Endothelial cell of umbilical vein (primary cell): ENCODE data around the gene TIMM23B. TPM values are rescaled to one million over a fixed set of nuclear protein-coding genes. Genes with fewer than 3 reads are reported as not detected.

Source experiments
- BruUV-seq: library from RNA; stranded (reverse); fragments of 400-500 nt; replicated peaks from 2 replicates; lab custom pipeline; 2021; lab: Mats Ljungman, UMichigan
- CTCF ChIA-PET: fragments of 300-600, 350-600 bp; sonication (Branson Sonifier 250); formaldehyde crosslinking; loops from one replicate; lab custom pipeline; 2021; ENCODE audit warnings: antibody characterized with exemption, inconsistent platforms; lab: Charles Lee
- POLR2A ChIA-PET: fragments of 300-600, 350-600 bp; sonication (Branson Sonifier 250); formaldehyde crosslinking; loops from one replicate; lab custom pipeline; 2021; ENCODE audit warnings: antibody characterized with exemption, inconsistent platforms; lab: Charles Lee
- DNase-seq: peaks from one replicate; pipeline ENCODE4 v3.0.0-alpha.2; 2011; ENCODE audit warnings: low read depth, low spot score
- FAIRE-seq: peaks from 2 replicates; lab custom pipeline; 2011; peaks lifted over from hg19 to GRCh38; lab: Jason Lieb, UNC
- H2AFZ ChIP-seq: 2 replicates; pipeline ENCODE4 v1.6.0; 2012; ENCODE audit warnings: low read depth, low read length, control low read depth, inconsistent platforms
- H3K27ac ChIP-seq: 2 replicates; pipeline ENCODE4 v1.5.1; 2011; ENCODE audit warnings: low read depth, mild to moderate bottlenecking, control low read depth, low read length, moderate library complexity; ENCODE audit not compliant: insufficient read depth
- H3K27me3 ChIP-seq, 2 experiments: 2 replicates each; pipeline versions ENCODE4 v1.6.0 to v1.6.1; 2011; ENCODE audit warnings: low read length in 2 of 2, mixed read lengths in 1 of 2; ENCODE audit not compliant: control insufficient read depth in 2 of 2, insufficient read depth in 2 of 2
- H3K36me3 ChIP-seq, 2 experiments: 2 replicates in 1 of 2; 3 replicates in 1 of 2; pipeline ENCODE4 v1.5.1; 2011; ENCODE audit warnings: low read length in 2 of 2, mild to moderate bottlenecking in 1 of 2, moderate library complexity in 1 of 2; ENCODE audit not compliant: control insufficient read depth in 2 of 2, insufficient read depth in 2 of 2; ENCODE audit errors: extremely low read depth in 1 of 2
- H3K4me1 ChIP-seq: 3 replicates; pipeline ENCODE4 v1.5.1; 2011; ENCODE audit warnings: mild to moderate bottlenecking, low read length; ENCODE audit not compliant: control insufficient read depth, insufficient read depth; ENCODE audit errors: extremely low read depth
- H3K4me2 ChIP-seq: 2 replicates; pipeline ENCODE4 v1.6.1; 2011; ENCODE audit warnings: low read length, control low read depth, mixed read lengths; ENCODE audit not compliant: insufficient read depth
- H3K4me3 ChIP-seq, 3 experiments: fragments of 200-600 bp in 1 of 3; sonication (generic), shearing (Covaris generic) in 1 of 3; replicated peaks in 1 of 3; 2 replicates each; pipeline ENCODE4 v1.5.1; 2011 to 2016; ENCODE audit warnings: control low read depth in 3 of 3, low read length in 3 of 3, mild to moderate bottlenecking in 2 of 3, inconsistent platforms in 1 of 3, low read depth in 1 of 3, moderate library complexity in 1 of 3; ENCODE audit not compliant: insufficient read depth in 1 of 3
- H3K79me2 ChIP-seq: 2 replicates; pipeline ENCODE4 v1.6.0; 2012; ENCODE audit warnings: low read length, inconsistent platforms; ENCODE audit not compliant: control insufficient read depth, insufficient read depth
- H3K9ac ChIP-seq: replicated peaks from 2 replicates; pipeline ENCODE3; 2011; ENCODE audit warnings: low read length, control low read depth; ENCODE audit not compliant: insufficient read depth; ENCODE audit errors: extremely low read depth
- H3K9me1 ChIP-seq: replicated peaks from 3 replicates; pipeline ENCODE4 v1.6.0; 2011; ENCODE audit warnings: mild to moderate bottlenecking, low read length; ENCODE audit not compliant: control insufficient read depth, insufficient read depth; ENCODE audit errors: extremely low read depth
- H3K9me3 ChIP-seq: replicated peaks from 2 replicates; pipeline ENCODE4 v1.5.1; 2012; ENCODE audit warnings: low read length, inconsistent platforms; ENCODE audit not compliant: control insufficient read depth, insufficient read depth
- H4K20me1 ChIP-seq: replicated peaks from 2 replicates; pipeline ENCODE3; 2011; ENCODE audit warnings: mild to moderate bottlenecking, low read length; ENCODE audit not compliant: control insufficient read depth, insufficient read depth; ENCODE audit errors: extremely low read depth
- EZH2 ChIP-seq: IDR thresholded peaks from 2 replicates; pipeline ENCODE4 v1.6.1; 2012; ENCODE audit warnings: borderline replicate concordance, low read depth, mild to moderate bottlenecking, moderate library complexity, low read length, inconsistent platforms; ENCODE audit not compliant: severe bottlenecking
- FOS ChIP-seq: IDR thresholded peaks from 2 replicates; pipeline ENCODE4 v1.6.1; 2011; ENCODE audit warnings: mild to moderate bottlenecking, low read length, moderate library complexity, borderline replicate concordance; ENCODE audit not compliant: insufficient read depth
- GATA2 ChIP-seq: IDR thresholded peaks from 2 replicates; pipeline ENCODE4 v1.7.0; 2011; ENCODE audit warnings: low read depth, mild to moderate bottlenecking, moderate library complexity, mixed read lengths, low read length; ENCODE audit not compliant: insufficient read length, insufficient read depth
- JUN ChIP-seq: IDR thresholded peaks from 2 replicates; pipeline ENCODE4 v1.6.1; 2011; ENCODE audit warnings: borderline replicate concordance, low read depth; ENCODE audit not compliant: insufficient read length, insufficient read depth
- MYC ChIP-seq: IDR thresholded peaks from one replicate; pipeline ENCODE4 v1.6.1; 2011; ENCODE audit warnings: mild to moderate bottlenecking, low read depth, low read length
- POLR2A ChIP-seq: IDR thresholded peaks from 2 replicates; pipeline ENCODE4 v1.6.1; 2012; ENCODE audit warnings: low read depth, mild to moderate bottlenecking, control low read depth, low read length
- POLR2AphosphoS5 ChIP-seq: IDR thresholded peaks from 2 replicates; pipeline ENCODE4 v1.6.1; 2012; ENCODE audit warnings: low read depth, mild to moderate bottlenecking, control low read depth, low read length, moderate library complexity; ENCODE audit not compliant: insufficient read depth
- dilution Hi-C: fragments of 300-500 bp; cut with MboI; formaldehyde crosslinking; loops from one replicate; pipeline ENCODE4 v1.15.0; 2019; ENCODE audit warnings: low sequenced_read_pairs; ENCODE audit not compliant: extremely low pct_ligation_motif_present
- intact Hi-C: fragments of 100-400 bp; cut with micrococcal nuclease; formaldehyde crosslinking; loops from one replicate; pipeline ENCODE4 v1.10.0; 2022
- polyA plus RNA-seq, 4 experiments: library from polyadenylated mRNA; depleted of rRNA in 3 of 4; stranded (reverse) in 3 of 4; unstranded in 1 of 4; fragments of >200 nt; gene quantifications; 2 replicates each; pipeline versions ENCODE4 v1.2.1 to v1.2.3, GENCODE V29; 2011 to 2012; ENCODE audit warnings: missing spikeins in 1 of 4
- small RNA-seq: library from RNA; depleted of rRNA; stranded (forward); fragments of <200 nt; gene quantifications from one replicate; pipeline ENCODE3, GENCODE V24; 2012; ENCODE audit warnings: low replicate concordance, low read depth; ENCODE audit not compliant: insufficient read depth, insufficient read length
- total RNA-seq: library from RNA; stranded (reverse); gene quantifications from 2 replicates; pipeline ENCODE4 v1.2.3, GENCODE V29; 2021
- TF ChIP-seq, protein P1 (sequence below), 2 donors: IDR thresholded peaks; 1 replicate in 1 of 2; 2 replicates in 1 of 2; pipeline ENCODE4 v1.5.1; 2011; ENCODE audit warnings: low read length in 2 of 2, mild to moderate bottlenecking in 2 of 2, moderate library complexity in 2 of 2, control low read depth in 1 of 2, inconsistent platforms in 1 of 2, low read depth in 1 of 2; ENCODE audit not compliant: insufficient read depth in 1 of 2; ENCODE audit errors: extremely low read depth in 1 of 2
- TF ChIP-seq, protein P2 (sequence below): IDR thresholded peaks from 2 replicates; pipeline ENCODE4 v1.6.1; 2011; ENCODE audit not compliant: insufficient read depth, insufficient read length

TIMM23B gene
- total and polyA plus RNA-seq, 2 donors (not counting 3 experiments of a cell fraction or from before 2014, with no cell fraction given), result 14.4 to 18.7 TPM

DNA sequence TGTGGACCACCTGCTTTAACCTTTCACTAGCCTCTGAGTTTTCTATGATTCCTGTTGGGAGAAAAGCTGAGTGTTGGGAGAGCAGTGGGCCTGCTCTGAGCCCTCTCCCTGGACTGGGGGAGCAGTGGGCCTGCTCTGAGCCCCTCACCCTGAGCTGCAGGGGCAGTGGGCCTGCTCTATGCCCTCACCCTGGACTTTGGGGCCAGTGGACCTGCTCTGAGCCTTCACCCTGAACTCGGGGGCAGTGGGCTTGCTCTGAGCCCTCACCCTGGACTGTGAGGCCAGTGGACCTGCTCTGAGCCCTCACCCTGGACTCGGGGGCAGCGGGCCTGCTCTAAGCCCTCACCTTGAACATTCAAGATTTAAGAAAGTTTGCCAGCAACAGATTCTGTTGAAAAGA, 79.8 kb downstream of the TIMM23B start:
- BruUV-seq, result no TSS peak
- no peak for FAIRE-seq
- intact Hi-C loops, result no loop called here
- no peak overlapping the region for H3K4me2 ChIP-seq
- POLR2A ChIA-PET, result no interaction called here
- H3K27me3 ChIP-seq, result peaks cover 4 to 6% of the 10 kb centered on the region in 2 experiments
- H2AFZ ChIP-seq, result no peak overlapping the region
- CTCF ChIA-PET, result no interaction called here
- TF ChIP-seq EZH2, result no peak
- no peak for TF ChIP-seq GATA2
- TF ChIP-seq JUN, result no peak
- no peak for TF ChIP-seq MYC
- TF ChIP-seq FOS, result no peak
- TF ChIP-seq, protein P1, sequence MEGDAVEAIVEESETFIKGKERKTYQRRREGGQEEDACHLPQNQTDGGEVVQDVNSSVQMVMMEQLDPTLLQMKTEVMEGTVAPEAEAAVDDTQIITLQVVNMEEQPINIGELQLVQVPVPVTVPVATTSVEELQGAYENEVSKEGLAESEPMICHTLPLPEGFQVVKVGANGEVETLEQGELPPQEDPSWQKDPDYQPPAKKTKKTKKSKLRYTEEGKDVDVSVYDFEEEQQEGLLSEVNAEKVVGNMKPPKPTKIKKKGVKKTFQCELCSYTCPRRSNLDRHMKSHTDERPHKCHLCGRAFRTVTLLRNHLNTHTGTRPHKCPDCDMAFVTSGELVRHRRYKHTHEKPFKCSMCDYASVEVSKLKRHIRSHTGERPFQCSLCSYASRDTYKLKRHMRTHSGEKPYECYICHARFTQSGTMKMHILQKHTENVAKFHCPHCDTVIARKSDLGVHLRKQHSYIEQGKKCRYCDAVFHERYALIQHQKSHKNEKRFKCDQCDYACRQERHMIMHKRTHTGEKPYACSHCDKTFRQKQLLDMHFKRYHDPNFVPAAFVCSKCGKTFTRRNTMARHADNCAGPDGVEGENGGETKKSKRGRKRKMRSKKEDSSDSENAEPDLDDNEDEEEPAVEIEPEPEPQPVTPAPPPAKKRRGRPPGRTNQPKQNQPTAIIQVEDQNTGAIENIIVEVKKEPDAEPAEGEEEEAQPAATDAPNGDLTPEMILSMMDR (IDR thresholded peaks at IDR 0.05; ENCODE audit: extremely low read depth in 1 of 2, insufficient read depth in 1 of 2, low read depth in 1 of 2, low read length in 2 of 2), result no peak
- TF ChIP-seq POLR2AphosphoS5, result no peak
- no peak for TF ChIP-seq POLR2A
- TF ChIP-seq, protein P2, sequence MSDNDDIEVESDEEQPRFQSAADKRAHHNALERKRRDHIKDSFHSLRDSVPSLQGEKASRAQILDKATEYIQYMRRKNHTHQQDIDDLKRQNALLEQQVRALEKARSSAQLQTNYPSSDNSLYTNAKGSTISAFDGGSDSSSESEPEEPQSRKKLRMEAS, result no peak
- DNase-seq, result no peak
- dilution Hi-C loops, result no loop called here
- H3K79me2 ChIP-seq, result no peaks in the 10 kb centered on the region
- H3K9me3 ChIP-seq, result no peaks in the 10 kb centered on the region
- no peak overlapping the region for H3K27ac ChIP-seq
- no peaks in the 10 kb centered on the region for H3K4me1 ChIP-seq
- H4K20me1 ChIP-seq, result no peaks in the 10 kb centered on the region
- no peak overlapping the region for H3K9ac ChIP-seq
- H3K4me3 ChIP-seq, result no peak overlapping the region
- H3K9me1 ChIP-seq, result no peaks in the 10 kb centered on the region
- no peaks in the 10 kb centered on the region for H3K36me3 ChIP-seq

Small RNA genes within 50 kb of the gene (small RNA-seq; reads per million reads assigned to genes)
- gene RNA5SP317 (not detected), gene SNORA74C-2 (not detected)

Other genes with a start within 250 kb of the TIMM23B start
- 0.58 and 1.0 TPM in 2 replicates for gene OGDHL, start 179.7 kb upstream of the TIMM23B start, total RNA-seq
- gene OGDHL, start 179.7 kb upstream of the TIMM23B start, polyA plus RNA-seq, result 0.43 and 0.72 TPM in 2 replicates
- 25.3 and 27.6 TPM in 2 replicates for gene PARG, start within 50 bp of the TIMM23B start, total RNA-seq
- gene PARG, start within 50 bp of the TIMM23B start, polyA plus RNA-seq, result 5.5 and 6.1 TPM in 2 replicates
- 12.3 and 14.7 TPM in 2 replicates for gene AGAP6, start 46.4 kb downstream of the TIMM23B start, total RNA-seq
- gene AGAP6, start 46.4 kb downstream of the TIMM23B start, polyA plus RNA-seq, result 12.7 and 15.8 TPM in 2 replicates
- 45.1 and 50.1 TPM in 2 replicates for gene WASHC2A, start 125.9 kb downstream of the TIMM23B start, total RNA-seq
- gene WASHC2A, start 125.9 kb downstream of the TIMM23B start, polyA plus RNA-seq, result 11.8 and 15.1 TPM in 2 replicates